ENCODE results near the gene ARHGAP25.

The ARHGAP25 gene

DNA sequence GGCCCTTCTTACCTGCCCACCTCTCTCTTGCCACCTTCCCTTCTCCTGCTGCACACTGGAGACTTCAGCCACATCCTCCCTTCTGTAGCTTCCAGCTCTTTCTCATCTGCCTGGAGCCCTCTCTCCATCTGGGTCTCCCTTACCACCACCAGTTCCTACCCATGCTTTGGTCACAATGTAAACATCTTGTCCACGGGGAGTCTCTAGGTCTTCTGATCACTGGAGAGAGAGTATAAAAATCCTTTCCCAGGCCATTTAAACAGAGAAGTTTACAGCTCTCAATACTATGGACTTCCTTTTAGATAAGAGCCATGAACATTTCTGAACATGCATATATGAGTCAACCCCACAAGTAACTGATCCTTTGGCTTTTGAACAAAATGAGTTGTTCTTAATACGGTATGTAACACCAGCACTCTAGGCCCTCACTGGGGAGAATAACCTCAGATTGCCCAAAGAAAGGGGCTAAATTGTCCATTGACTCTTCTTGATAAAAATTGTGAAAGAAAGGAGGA lies 5.8 kb downstream of the ARHGAP25 start:
- H3K9me2 ChIP-seq (replicated peaks; ENCODE audit: insufficient read depth, low read length): no peaks in the 10 kb centered on the region
- H4K20me1 ChIP-seq (ENCODE audit: low read depth, low read length): no peaks in the 10 kb centered on the region
- H3F3A ChIP-seq (ENCODE audit: insufficient read depth): peaks cover 14% of the 10 kb centered on the region; the same call in 1 of the 2 replicates
- H3K36me3 ChIP-seq (ENCODE audit: low read length): no peaks in the 10 kb centered on the region
- peaks cover 98% of the 10 kb centered on the region for H3K79me2 ChIP-seq (ENCODE audit: insufficient read depth, low read length)
- H2AFZ ChIP-seq (ENCODE audit: low read depth, low read length, severe bottlenecking): no peak overlapping the region
- no peaks in the 10 kb centered on the region for H3K9me3 ChIP-seq (ENCODE audit: insufficient read depth, low read length)
- H3K27ac ChIP-seq (ENCODE audit: low read depth, low read length): peak overlapping the region; percentile 56
- no peak overlapping the region for H3K4me3 ChIP-seq (ENCODE audit: insufficient read depth, low read length, poor library complexity, severe bottlenecking)
- H3K4me2 ChIP-seq (ENCODE audit: low read depth, low read length, poor library complexity, severe bottlenecking): peak overlapping the region; percentile 90
- no peak for TF ChIP-seq EZH2phosphoT487 (conservative IDR thresholded peaks at IDR 0.05; ENCODE audit: low read length)
- TF ChIP-seq, protein P1, sequence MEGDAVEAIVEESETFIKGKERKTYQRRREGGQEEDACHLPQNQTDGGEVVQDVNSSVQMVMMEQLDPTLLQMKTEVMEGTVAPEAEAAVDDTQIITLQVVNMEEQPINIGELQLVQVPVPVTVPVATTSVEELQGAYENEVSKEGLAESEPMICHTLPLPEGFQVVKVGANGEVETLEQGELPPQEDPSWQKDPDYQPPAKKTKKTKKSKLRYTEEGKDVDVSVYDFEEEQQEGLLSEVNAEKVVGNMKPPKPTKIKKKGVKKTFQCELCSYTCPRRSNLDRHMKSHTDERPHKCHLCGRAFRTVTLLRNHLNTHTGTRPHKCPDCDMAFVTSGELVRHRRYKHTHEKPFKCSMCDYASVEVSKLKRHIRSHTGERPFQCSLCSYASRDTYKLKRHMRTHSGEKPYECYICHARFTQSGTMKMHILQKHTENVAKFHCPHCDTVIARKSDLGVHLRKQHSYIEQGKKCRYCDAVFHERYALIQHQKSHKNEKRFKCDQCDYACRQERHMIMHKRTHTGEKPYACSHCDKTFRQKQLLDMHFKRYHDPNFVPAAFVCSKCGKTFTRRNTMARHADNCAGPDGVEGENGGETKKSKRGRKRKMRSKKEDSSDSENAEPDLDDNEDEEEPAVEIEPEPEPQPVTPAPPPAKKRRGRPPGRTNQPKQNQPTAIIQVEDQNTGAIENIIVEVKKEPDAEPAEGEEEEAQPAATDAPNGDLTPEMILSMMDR (IDR thresholded peaks at IDR 0.05; ENCODE audit: insufficient read depth, low read length, poor library complexity, severe bottlenecking): no peak
- H3K9ac ChIP-seq (ENCODE audit: low read length): peak overlapping the region; percentile 11; the same call in 1 of the 2 replicates
- H3K27me3 ChIP-seq (ENCODE audit: low read length): no peaks in the 10 kb centered on the region

DNA sequence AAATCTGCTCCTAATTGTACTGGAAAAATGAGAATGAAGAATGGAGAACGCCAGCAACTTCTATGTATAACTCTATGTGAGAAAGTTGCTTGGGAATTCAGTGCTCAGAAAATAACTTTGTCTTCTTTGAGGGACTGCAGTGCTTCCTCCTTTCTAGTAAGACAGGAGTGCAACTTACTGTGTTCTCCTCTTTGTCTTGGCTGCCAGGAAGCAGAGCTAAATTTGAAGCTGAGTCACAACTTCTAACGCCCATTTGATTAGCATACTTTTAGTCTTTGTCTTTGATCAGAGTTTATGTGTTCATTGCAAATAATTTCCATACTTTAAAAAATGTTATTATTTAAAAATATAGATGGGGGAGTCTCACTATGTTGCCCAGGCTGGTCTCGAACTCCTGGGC lies 6.6 kb downstream of the ARHGAP25 start:
- no peaks in the 10 kb centered on the region for H4K20me1 ChIP-seq (ENCODE audit: low read depth, low read length)
- H3K27me3 ChIP-seq (ENCODE audit: low read length): no peaks in the 10 kb centered on the region
- no peak overlapping the region for H2AFZ ChIP-seq (ENCODE audit: low read depth, low read length, severe bottlenecking)
- peaks cover 13% of the 10 kb centered on the region; the same call in 1 of the 2 replicates for H3F3A ChIP-seq (ENCODE audit: insufficient read depth)
- no peak overlapping the region for H3K4me3 ChIP-seq (ENCODE audit: insufficient read depth, low read length, poor library complexity, severe bottlenecking)
- no peaks in the 10 kb centered on the region for H3K9me3 ChIP-seq (ENCODE audit: insufficient read depth, low read length)
- peaks cover 96% of the 10 kb centered on the region for H3K79me2 ChIP-seq (ENCODE audit: insufficient read depth, low read length)
- H3K9ac ChIP-seq (ENCODE audit: low read length): 0 out of 2 replicates have a peak overlapping the region, but pooled peaks have one; percentile 11
- H3K27ac ChIP-seq (ENCODE audit: low read depth, low read length): peak overlapping the region; percentile 56; the same call in 1 of the 2 replicates
- no peaks in the 10 kb centered on the region for H3K36me3 ChIP-seq (ENCODE audit: low read length)
- no peaks in the 10 kb centered on the region for H3K9me2 ChIP-seq (replicated peaks; ENCODE audit: insufficient read depth, low read length)
- peak overlapping the region; percentile 90 for H3K4me2 ChIP-seq (ENCODE audit: low read depth, low read length, poor library complexity, severe bottlenecking)
- TF ChIP-seq EZH2phosphoT487 (conservative IDR thresholded peaks at IDR 0.05; ENCODE audit: low read length): no peak
- TF ChIP-seq, protein P1 (IDR thresholded peaks at IDR 0.05; ENCODE audit: insufficient read depth, low read length, poor library complexity, severe bottlenecking): no peak

DNA sequence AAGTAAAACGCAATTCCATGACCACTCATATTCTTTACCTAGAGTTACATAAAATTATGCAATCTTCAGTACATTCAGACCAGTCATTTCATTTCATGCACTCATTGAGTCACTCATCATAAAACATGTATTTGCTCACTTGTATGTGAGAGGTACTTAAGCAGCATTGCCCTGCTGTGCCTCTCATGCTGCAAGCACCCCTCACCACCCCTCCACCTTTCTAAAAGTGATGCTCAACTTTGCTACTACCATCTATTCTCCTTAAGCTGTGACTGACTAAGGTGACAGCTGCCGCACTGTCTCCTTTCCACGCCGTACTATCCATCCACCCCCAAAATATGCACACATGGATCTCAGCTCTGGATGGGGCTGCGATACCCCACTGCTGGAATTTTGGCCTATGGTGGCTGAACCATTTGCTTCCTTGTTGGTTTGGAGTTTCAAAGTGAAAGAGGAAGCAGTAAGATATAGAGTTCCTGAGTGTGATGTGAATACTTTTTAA lies 7.2 kb downstream of the ARHGAP25 start:
- Histone ChIP-seq H3K9me2 (replicated peaks; ENCODE audit: insufficient read depth, low read length) (no peaks in the 10 kb centered on the region), H3K36me3 (ENCODE audit: low read length) (no peaks in the 10 kb centered on the region), H3K4me2 (ENCODE audit: low read depth, low read length, poor library complexity, severe bottlenecking) (peak overlapping the region; percentile 90), H2AFZ (ENCODE audit: low read depth, low read length, severe bottlenecking) (no peak overlapping the region), H3K79me2 (ENCODE audit: insufficient read depth, low read length) (peaks cover 90% of the 10 kb centered on the region), H3K4me3 (ENCODE audit: insufficient read depth, low read length, poor library complexity, severe bottlenecking) (no peak overlapping the region), H3K27me3 (ENCODE audit: low read length) (no peaks in the 10 kb centered on the region), H3F3A (ENCODE audit: insufficient read depth) (peaks cover 13% of the 10 kb centered on the region; the same call in 1 of the 2 replicates), H3K9me3 (ENCODE audit: insufficient read depth, low read length) (no peaks in the 10 kb centered on the region), H4K20me1 (ENCODE audit: low read depth, low read length) (no peaks in the 10 kb centered on the region), H3K9ac (ENCODE audit: low read length) (no peak overlapping the region), H3K27ac (ENCODE audit: low read depth, low read length) (peak overlapping the region; percentile 29; the same call in 1 of the 2 replicates)
- TF ChIP-seq, protein P1 (IDR thresholded peaks at IDR 0.05; ENCODE audit: insufficient read depth, low read length, poor library complexity, severe bottlenecking): no peak
- TF ChIP-seq EZH2phosphoT487 (conservative IDR thresholded peaks at IDR 0.05; ENCODE audit: low read length): no peak

All from SU-DHL-6 (cell line).